Transverse colon (tissue), 4 donors: Measurements from ENCODE around the gene RTP3. TPM values are rescaled to one million over a fixed set of nuclear protein-coding genes. Genes with fewer than 3 reads are reported as not detected.

Experiments
- DNase-seq: peaks from one replicate; pipeline ENCODE4 v3.0.0-alpha.2; 2019
- H3K27ac ChIP-seq, 4 donors: fragments of 200-600 bp; sonication (generic); 2 replicates each; pipeline ENCODE4 v1.5.1; 2016 to 2018; ENCODE audit warnings: inconsistent platforms in 4 of 4
- H3K27me3 ChIP-seq: fragments of 200-600 bp; sonication (generic); 2 replicates; pipeline ENCODE4 v1.5.1; 2017; ENCODE audit warnings: inconsistent platforms
- H3K36me3 ChIP-seq, 4 donors: fragments of 200-600 bp; sonication (generic); 2 replicates each; pipeline ENCODE4 v1.5.1; 2017 to 2019; ENCODE audit warnings: inconsistent platforms in 4 of 4
- H3K4me1 ChIP-seq, 4 donors: fragments of 200-600 bp; sonication (generic); 2 replicates each; pipeline ENCODE4 v1.5.1; 2017 to 2020; ENCODE audit warnings: inconsistent platforms in 4 of 4
- H3K4me3 ChIP-seq, 4 donors: fragments of 200-600 bp; sonication (generic); 1 replicate in 1 of 4; 2 replicates in 3 of 4; pipeline versions ENCODE4 v1.5.1 to v1.6.1; 2017 to 2019; ENCODE audit warnings: inconsistent platforms in 4 of 4
- H3K9me3 ChIP-seq, 2 donors: fragments of 200-600 bp; sonication (generic); 2 replicates each; pipeline ENCODE4 v1.5.1; 2017 to 2019; ENCODE audit warnings: inconsistent platforms in 2 of 2
- CTCF ChIP-seq, 5 experiments: fragments of 200-600 bp in 3 of 5; fragments of 450-650 bp in 2 of 5; sonication (generic) in 3 of 5; IDR thresholded peaks; 1 replicate in 2 of 5; 2 replicates in 3 of 5; pipeline ENCODE4 v1.5.1; 2016 to 2017; ENCODE audit warnings: antibody characterized with exemption in 5 of 5, inconsistent platforms in 3 of 5, mild to moderate bottlenecking in 2 of 5, moderate library complexity in 1 of 5
- EP300 ChIP-seq: sonication (generic); formaldehyde crosslinking; IDR thresholded peaks from one replicate; pipeline ENCODE4 v1.6.1; 2017; ENCODE audit warnings: antibody characterized with exemption, low read depth
- POLR2A ChIP-seq: fragments of 450-650 bp; IDR thresholded peaks from one replicate; pipeline ENCODE4 v1.6.1; 2016; ENCODE audit warnings: antibody characterized with exemption, mild to moderate bottlenecking, moderate library complexity
- POLR2AphosphoS5 ChIP-seq, 3 donors: sonication (generic); formaldehyde crosslinking; IDR thresholded peaks; one replicate each; pipeline ENCODE4 v1.6.1; 2016; ENCODE audit warnings: antibody characterized with exemption in 3 of 3
- WGBS, 2 donors: methylation state at CpG; one replicate each; pipeline ENCODE4 v1.1.5; 2018; ENCODE audit warnings: low coverage in 1 of 2; 5-methylcytosine and 5-hydroxymethylcytosine counted together
- in situ Hi-C, 4 donors: fragments of 200-750 bp; cut with MboI; loops; one replicate each; pipeline versions ENCODE4 v1.15.0 to v1.15.1; 2017; ENCODE audit warnings: low sequenced_read_pairs in 3 of 4, low pct_ligation_motif_present in 1 of 4, low pct_unique_long_range_greater_than_20kb in 1 of 4
- intact Hi-C: fragments of 100-400 bp; cut with DNase I; formaldehyde crosslinking; loops from one replicate; pipeline ENCODE4 v1.15.1; 2023; ENCODE audit warnings: low total_unique reads
- total RNA-seq, 4 donors: library from RNA; depleted of rRNA; stranded (reverse); fragments of >200 nt; gene quantifications; one replicate each; pipeline ENCODE4 v1.1.0, GENCODE V29; 2016

The RTP3 gene
- total RNA-seq, 4 donors from 2014 or later: not detected

- intact Hi-C loops (loop anchor here (2.0 kb wide), 1 partner anchor 141 kb away; no protein-coding TSS in a partner anchor), in situ Hi-C loops (loop anchor here (5.0 to 10.0 kb wide), 3 partner anchors 138 to 155 kb away; no protein-coding TSS in a partner anchor)
- H3K27ac ChIP-seq: peak overlapping the region in 1 of 4 donors; percentile 35
- H3K4me1 ChIP-seq: peaks cover 0 to 15% (median 4%) of the 10 kb centered on the region in 4 donors
- no peaks in the 10 kb centered on the region for H3K9me3 ChIP-seq
- 96% methylated on average over 4 of the region's 4 CpGs; no CpG with 5 or more reads in 1 of the 2 donors for WGBS, 2 donors
- no peaks in the 10 kb centered on the region for H3K27me3 ChIP-seq
- no peak for TF ChIP-seq EP300
- no peak for TF ChIP-seq POLR2AphosphoS5 (IDR thresholded peaks at IDR 0.05)
- no peak for TF ChIP-seq POLR2A
- TF ChIP-seq CTCF (IDR thresholded peaks at IDR 0.05): no peak
- H3K4me3 ChIP-seq: no peak overlapping the region
- DNase-seq: no peak
- H3K36me3 ChIP-seq: no peaks in the 10 kb centered on the region
These were observed 8.4 kb upstream of the RTP3 start for GRCh38 chr3:46489381-46489780.

GRCh38 chr3:46489875-46490274 is 7.9 kb upstream of the RTP3 start:
- Histone ChIP-seq H3K4me1 (peaks cover 0 to 15% (median 4%) of the 10 kb centered on the region in 4 donors), H3K4me3 (no peak overlapping the region), H3K36me3 (no peaks in the 10 kb centered on the region), H3K9me3 (no peaks in the 10 kb centered on the region), H3K27me3 (no peaks in the 10 kb centered on the region), H3K27ac (no peak overlapping the region)
- in situ Hi-C loops: loop anchor here (5.0 to 10.0 kb wide), 4 partner anchors 67 to 155 kb away; no protein-coding TSS in a partner anchor
- no peak for DNase-seq
- intact Hi-C loops: loop anchor here (2.0 kb wide), 1 partner anchor 141 kb away; no protein-coding TSS in a partner anchor
- 79 to 86% methylated on average over 1 of the region's 1 CpG for WGBS, 2 donors
- no peak for TF ChIP-seq EP300

GRCh38 chr3:46490338-46491084 is 7.3 kb upstream of the RTP3 start:
- H3K4me1 ChIP-seq: peaks cover 0 to 9% (median 4%) of the 10 kb centered on the region in 4 donors
- H3K36me3 ChIP-seq: no peaks in the 10 kb centered on the region
- H3K4me3 ChIP-seq: no peak overlapping the region
- no peaks in the 10 kb centered on the region for H3K9me3 ChIP-seq
- 66 to 78% methylated on average over 5 to 6 of the region's 6 CpGs for WGBS, 2 donors
- H3K27me3 ChIP-seq: no peaks in the 10 kb centered on the region
- intact Hi-C loops (no loop called here), in situ Hi-C loops (loop anchor here in 1 of 4 donors (5.0 kb wide), 1 partner anchor 67 kb away; no protein-coding TSS in a partner anchor)
- H3K27ac ChIP-seq: no peak overlapping the region
- DNase-seq: no peak
- TF ChIP-seq POLR2A (no peak), POLR2AphosphoS5 (IDR thresholded peaks at IDR 0.05) (no peak)

- no peak overlapping the region for H3K27ac ChIP-seq
- H3K4me1 ChIP-seq: peaks cover 0 to 9% (median 4%) of the 10 kb centered on the region in 4 donors
- intact Hi-C loops (no loop called here), in situ Hi-C loops (loop anchor here in 1 of 4 donors (5.0 kb wide), 1 partner anchor 66 kb away; no protein-coding TSS in a partner anchor)
- no peaks in the 10 kb centered on the region for H3K9me3 ChIP-seq
- no peak for DNase-seq
- TF ChIP-seq CTCF (IDR thresholded peaks at IDR 0.05) (no peak), POLR2AphosphoS5 (IDR thresholded peaks at IDR 0.05) (no peak), EP300 (no peak)
- H3K4me3 ChIP-seq: no peak overlapping the region
- WGBS, 2 donors: 74 to 82% methylated on average over 5 to 11 of the region's 11 CpGs
- H3K27me3 ChIP-seq: no peaks in the 10 kb centered on the region
- no peaks in the 10 kb centered on the region for H3K36me3 ChIP-seq
These were observed 6.4 kb upstream of the RTP3 start for GRCh38 chr3:46491089-46492070.
